Measurements from ENCODE around the gene TTC17. TPM values are rescaled to one million over a fixed set of nuclear protein-coding genes. Genes with fewer than 3 reads are reported as not detected.

TTC17 gene
- total RNA-seq, 1 donor from 2014 or later, result 105 TPM

DNA sequence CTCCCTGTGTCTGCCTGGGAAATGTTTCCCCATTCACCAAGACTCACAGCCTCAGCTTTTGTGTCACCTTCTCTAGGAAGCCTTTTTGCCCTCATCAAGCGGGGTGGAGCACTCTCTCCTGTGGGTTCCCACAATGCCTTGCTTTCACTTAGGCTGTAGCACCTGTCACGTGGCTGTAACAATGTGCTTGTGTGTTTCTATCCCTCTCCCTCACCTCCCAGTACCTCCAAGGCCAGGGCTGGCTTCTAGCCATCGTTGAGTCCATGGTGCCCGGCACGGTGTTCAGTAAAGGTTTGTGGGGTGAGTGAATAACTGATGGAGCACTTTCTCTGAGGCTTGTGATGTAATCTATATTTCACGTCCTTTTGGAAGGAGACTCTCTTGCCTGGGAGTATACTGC, 153.2 kb downstream of the TTC17 start:
- no peak overlapping the region for H3K27ac ChIP-seq
- H3K9me3 ChIP-seq, result no peaks in the 10 kb centered on the region
- TF ChIP-seq, protein P1, sequence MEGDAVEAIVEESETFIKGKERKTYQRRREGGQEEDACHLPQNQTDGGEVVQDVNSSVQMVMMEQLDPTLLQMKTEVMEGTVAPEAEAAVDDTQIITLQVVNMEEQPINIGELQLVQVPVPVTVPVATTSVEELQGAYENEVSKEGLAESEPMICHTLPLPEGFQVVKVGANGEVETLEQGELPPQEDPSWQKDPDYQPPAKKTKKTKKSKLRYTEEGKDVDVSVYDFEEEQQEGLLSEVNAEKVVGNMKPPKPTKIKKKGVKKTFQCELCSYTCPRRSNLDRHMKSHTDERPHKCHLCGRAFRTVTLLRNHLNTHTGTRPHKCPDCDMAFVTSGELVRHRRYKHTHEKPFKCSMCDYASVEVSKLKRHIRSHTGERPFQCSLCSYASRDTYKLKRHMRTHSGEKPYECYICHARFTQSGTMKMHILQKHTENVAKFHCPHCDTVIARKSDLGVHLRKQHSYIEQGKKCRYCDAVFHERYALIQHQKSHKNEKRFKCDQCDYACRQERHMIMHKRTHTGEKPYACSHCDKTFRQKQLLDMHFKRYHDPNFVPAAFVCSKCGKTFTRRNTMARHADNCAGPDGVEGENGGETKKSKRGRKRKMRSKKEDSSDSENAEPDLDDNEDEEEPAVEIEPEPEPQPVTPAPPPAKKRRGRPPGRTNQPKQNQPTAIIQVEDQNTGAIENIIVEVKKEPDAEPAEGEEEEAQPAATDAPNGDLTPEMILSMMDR (IDR thresholded peaks at IDR 0.05), result no peak
- H3K4me1 ChIP-seq, result no peaks in the 10 kb centered on the region
- no peaks in the 10 kb centered on the region for H3K36me3 ChIP-seq
- no peak overlapping the region for H3K4me3 ChIP-seq
- H3K27me3 ChIP-seq (ENCODE audit: low read depth), result peaks cover 7% of the 10 kb centered on the region
- DNase-seq (no peak), ATAC-seq (no peak)
- intact Hi-C loops (cut with DNase I), result no loop called here

DNA sequence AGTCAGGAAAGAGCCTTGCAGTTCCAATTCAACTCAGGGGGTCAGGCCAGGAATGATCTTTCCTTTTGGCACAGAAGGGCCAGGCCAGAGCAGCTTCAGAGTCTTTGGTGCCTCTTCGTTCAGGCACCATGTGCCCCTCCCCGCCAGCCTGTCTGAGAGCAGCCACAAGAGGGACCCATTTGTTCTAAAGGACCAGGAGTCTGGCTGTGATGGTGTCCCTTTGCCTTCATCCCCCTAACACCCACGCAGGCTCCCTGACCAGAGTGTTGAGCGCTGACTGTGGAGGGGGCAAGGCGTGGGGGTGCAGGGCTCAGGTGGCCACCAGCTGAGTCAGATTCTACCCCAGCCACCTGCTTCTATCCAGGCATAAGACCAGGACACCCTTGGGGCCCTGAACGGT, 156.4 kb downstream of the TTC17 start:
- H3K9me3 ChIP-seq, result no peaks in the 10 kb centered on the region
- intact Hi-C loops (cut with DNase I), result no loop called here
- H3K4me1 ChIP-seq, result no peaks in the 10 kb centered on the region
- no peak overlapping the region for H3K27ac ChIP-seq
- TF ChIP-seq, protein P1 (IDR thresholded peaks at IDR 0.05), result no peak
- ATAC-seq, result no peak
- peaks cover 7% of the 10 kb centered on the region for H3K27me3 ChIP-seq (ENCODE audit: low read depth)
- no peak overlapping the region for H3K4me3 ChIP-seq
- no peaks in the 10 kb centered on the region for H3K36me3 ChIP-seq
- no peak for DNase-seq

DNA sequence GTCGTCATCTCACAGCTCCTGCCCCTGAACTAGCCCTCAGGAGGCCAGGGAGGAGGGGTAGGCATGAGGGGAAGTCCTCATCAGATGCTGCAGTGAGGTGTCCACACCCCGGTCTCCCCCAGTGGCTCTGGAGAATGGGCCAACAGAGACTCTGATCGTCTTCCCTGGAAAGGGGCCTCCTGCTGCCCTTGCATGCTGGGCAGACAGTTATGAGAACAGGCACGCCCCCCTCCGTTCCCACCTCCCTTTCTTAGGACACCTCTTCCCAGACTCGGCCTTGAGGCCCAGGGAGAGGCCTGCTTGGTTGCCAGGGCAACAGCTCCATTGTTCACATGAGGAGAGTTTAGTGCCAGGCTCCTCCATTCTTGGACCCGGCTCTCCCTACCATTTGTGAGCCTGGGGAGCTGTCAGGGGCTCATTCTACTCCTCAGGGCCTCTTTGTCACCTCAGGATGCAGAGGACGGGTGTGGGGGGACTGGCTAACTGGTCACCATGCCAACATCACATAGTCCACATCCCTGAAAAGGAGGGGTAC, 157.7 kb downstream of the TTC17 start:
- Histone ChIP-seq H3K36me3 (no peaks in the 10 kb centered on the region), H3K4me3 (no peak overlapping the region), H3K4me1 (no peaks in the 10 kb centered on the region), H3K9me3 (no peaks in the 10 kb centered on the region), H3K27me3 (ENCODE audit: low read depth) (peaks cover 7% of the 10 kb centered on the region), H3K27ac (no peak overlapping the region)
- TF ChIP-seq, protein P1 (IDR thresholded peaks at IDR 0.05), result no peak
- DNase-seq (no peak), ATAC-seq (peak in 1 of 2 donors; percentile 20)
- intact Hi-C loops (cut with DNase I), result no loop called here

DNA sequence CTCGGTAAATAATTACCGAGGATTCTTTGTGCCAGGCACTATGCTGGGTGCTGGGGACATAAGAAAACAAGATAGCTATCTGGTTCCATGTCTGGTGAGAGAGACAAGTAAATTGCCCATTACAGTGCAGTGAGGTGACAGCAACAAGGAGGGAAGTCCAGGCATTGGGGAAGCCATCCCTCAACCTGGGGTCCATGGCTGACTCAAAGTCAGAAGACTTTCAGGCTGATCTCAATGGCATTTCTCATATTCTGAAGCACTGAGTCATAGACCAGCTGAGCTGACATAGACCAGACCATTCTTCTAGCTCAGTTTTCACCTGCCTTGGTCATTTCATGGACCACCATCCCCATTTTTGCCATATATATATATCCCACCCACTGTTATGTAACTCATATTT, 158.8 kb downstream of the TTC17 start:
- TF ChIP-seq, protein P1 (IDR thresholded peaks at IDR 0.05), result no peak
- Histone ChIP-seq H3K9me3 (no peaks in the 10 kb centered on the region), H3K4me1 (no peaks in the 10 kb centered on the region), H3K36me3 (no peaks in the 10 kb centered on the region), H3K27ac (no peak overlapping the region), H3K27me3 (ENCODE audit: low read depth) (peaks cover 7% of the 10 kb centered on the region), H3K4me3 (no peak overlapping the region)
- DNase-seq, result no peak
- no peak for ATAC-seq
- intact Hi-C loops (cut with DNase I), result no loop called here

DNA sequence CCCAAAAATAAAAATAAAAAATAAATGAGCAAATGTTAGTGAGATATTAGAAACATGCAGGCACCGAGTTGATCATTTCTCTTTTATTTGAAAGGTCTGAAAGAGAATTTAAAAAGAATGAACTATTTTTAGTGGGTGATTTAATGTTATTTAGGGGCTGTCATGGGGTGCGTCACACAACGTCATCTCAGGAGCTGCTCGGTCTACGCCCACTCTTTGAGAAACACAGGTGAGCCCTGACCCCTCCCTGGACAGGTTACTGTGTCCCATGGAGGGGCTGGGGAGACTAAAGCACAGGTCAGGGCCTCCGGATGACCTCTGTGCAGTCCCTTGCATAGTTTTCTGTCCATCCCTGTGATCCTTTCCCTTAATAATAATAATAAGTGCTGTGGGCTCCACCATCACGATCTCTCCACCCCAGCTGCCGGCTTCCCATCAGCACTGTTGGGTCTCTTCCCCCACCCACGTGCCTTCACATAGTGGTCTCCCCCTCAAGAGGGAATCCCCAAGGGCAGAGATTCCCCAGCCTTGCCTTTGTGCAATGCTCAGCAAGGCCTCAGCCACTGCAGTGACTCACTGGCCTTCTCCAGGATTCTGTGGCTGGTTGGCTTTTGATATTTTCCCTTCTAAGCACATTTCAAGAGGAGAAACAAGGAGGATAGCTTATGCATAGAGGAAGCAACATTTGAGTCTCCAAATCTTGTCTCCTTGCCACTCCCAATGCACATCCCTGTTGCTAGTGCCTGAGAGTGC, 159.9 kb downstream of the TTC17 start:
- DNase-seq (no peak), ATAC-seq (no peak)
- TF ChIP-seq, protein P1 (IDR thresholded peaks at IDR 0.05), result no peak
- Histone ChIP-seq H3K4me3 (no peak overlapping the region), H3K9me3 (no peaks in the 10 kb centered on the region), H3K27ac (no peak overlapping the region), H3K36me3 (no peaks in the 10 kb centered on the region), H3K27me3 (ENCODE audit: low read depth) (peaks cover 7% of the 10 kb centered on the region), H3K4me1 (no peaks in the 10 kb centered on the region)
- intact Hi-C loops (cut with DNase I), result no loop called here
